Heart left ventricle (tissue), 16 donors: Measurements from ENCODE around the gene SNRPA. TPM values are rescaled to one million over a fixed set of nuclear protein-coding genes. Genes with fewer than 3 reads are reported as not detected.
A peak's percentile ranks its signal among the peaks of the same experiment; 100 is the strongest.

Experiments used
- ATAC-seq, 4 donors: fragments of 200-7000 bp; cut with Tn5 transposase; one replicate each; pipeline ENCODE4 v1.9.1; 2020 to 2022; ENCODE audit warnings: moderate library complexity in 4 of 4, mild to moderate bottlenecking in 3 of 4, moderate number of reproducible peaks in 1 of 4
- DNase-seq, 5 donors: peaks; one replicate each; pipeline ENCODE4 v3.0.0-alpha.2; 2020
- H3K27ac ChIP-seq, 12 donors: fragments of 200-600 bp; sonication (generic) in 4 of 12; one replicate each; pipeline versions ENCODE4 v1.5.0 to v1.8.0; 2016 to 2022; ENCODE audit warnings: mild to moderate bottlenecking in 2 of 12
- H3K27me3 ChIP-seq, 9 donors: fragments of 200-600 bp; sonication (generic) in 2 of 9; one replicate each; pipeline versions ENCODE4 v1.5.1 to v1.8.0; 2016 to 2022; ENCODE audit warnings: mild to moderate bottlenecking in 3 of 9
- H3K36me3 ChIP-seq, 9 donors: fragments of 200-600 bp; sonication (generic) in 2 of 9; one replicate each; pipeline versions ENCODE4 v1.5.0 to v1.8.0; 2018 to 2022; ENCODE audit warnings: mild to moderate bottlenecking in 2 of 9
- H3K4me1 ChIP-seq, 12 donors: fragments of 200-600 bp; sonication (generic) in 4 of 12; one replicate each; pipeline versions ENCODE4 v1.5.0 to v1.8.0; 2016 to 2022; ENCODE audit warnings: mild to moderate bottlenecking in 3 of 12
- H3K4me3 ChIP-seq, 12 donors: fragments of 200-600 bp; sonication (generic) in 4 of 12; one replicate each; pipeline versions ENCODE4 v1.5.0 to v1.8.0; 2017 to 2022; ENCODE audit warnings: mild to moderate bottlenecking in 9 of 12, moderate library complexity in 4 of 12
- H3K9me3 ChIP-seq, 12 donors: fragments of 200-600 bp; sonication (generic) in 4 of 12; one replicate each; pipeline versions ENCODE4 v1.5.0 to v1.8.0; 2016 to 2022; ENCODE audit warnings: mild to moderate bottlenecking in 1 of 12
- POLR2A ChIP-seq, 2 donors: fragments of 450-650 bp; IDR thresholded peaks; one replicate each; pipeline ENCODE4 v1.6.1; 2017; ENCODE audit warnings: antibody characterized with exemption in 2 of 2, mild to moderate bottlenecking in 2 of 2, moderate library complexity in 2 of 2
- WGBS, 4 donors: extraction: QIAGEN DNeasy Blood & Tissue Kit in 2 of 4; methylation state at CpG; one replicate each; pipeline versions ENCODE4 v1.1.5 to v1.1.7; 2013 to 2018; 5-methylcytosine and 5-hydroxymethylcytosine counted together
- intact Hi-C, 10 donors: fragments of 100-400 bp; cut with DNase I; formaldehyde crosslinking; loops; one replicate each; pipeline versions ENCODE4 v1.11.1 to v1.14.2; 2022
- polyA plus RNA-seq, 2 donors: library from polyadenylated mRNA; stranded (reverse); fragments of 200-250 nt; gene quantifications; one replicate each; pipeline ENCODE4 v1.2.3, GENCODE V29; 2013
- total RNA-seq, 9 donors: library from RNA; depleted of rRNA in 2 of 9; stranded (reverse); fragments of >200 nt in 2 of 9; fragmentation: NEBNext Ultra II Directional in 3 of 9; extraction: Animal tissue kit (Norgen Biotek cat#: 25700) in 3 of 9; gene quantifications; one replicate each; pipeline versions ENCODE4 v1.1.0 to v1.2.4, GENCODE V29; 2016 to 2023
- TF ChIP-seq, protein P1 (sequence below), 12 donors: fragments of 200-600 bp; sonication (generic) in 4 of 12; IDR thresholded peaks; one replicate each; pipeline versions ENCODE4 v1.5.0 to v1.8.0; 2018 to 2022; ENCODE audit warnings: antibody characterized with exemption in 12 of 12, mild to moderate bottlenecking in 5 of 12
- donor health status: ischemic (EF 13 %, LVEDD 7.1; RV severe dilation, severe dysfunction).
- donor health status: healthy with polysubstance abuse.
- donor health status: DM: no; HTN: yes; CAD: no.
- donor health status: DM: no; HTN: no; CAD: no.
- donor health status: ischemic (EF 25% LVEDD 6.9; RV normal size, moderate dysfunction).
- donor health status: ischemic (EF 25% LVEDD 5.7; RV mildly dilated, moderate dysfunction).
- donor health status: healthy.
- donor health status: DM: yes; HTN: yes; CAD: no.
- donor health status: ischemic (EF 35%, LVEDD 5.7; RV mildly dilated, moderate dysfunction).
- donor health status: nonischemic (EF 11% LVEDD 7.7; RV severe dilation, severe dysfunction).
- donor health status: DM: yes; HTN: yes; CAD: no.
- donor health status: PGD.
- donor health status: ischemic (EF 29% LVEDD 5.4; RV normal size, mild dysfunction).
- donor health status: nonischemic (EF 23%, LVEDD 6.1; RV moderate dilation, normal function).

SNRPA gene
- total and polyA plus RNA-seq, 11 donors = 22.5 to 50.2 (median 31.6) TPM

DNA sequence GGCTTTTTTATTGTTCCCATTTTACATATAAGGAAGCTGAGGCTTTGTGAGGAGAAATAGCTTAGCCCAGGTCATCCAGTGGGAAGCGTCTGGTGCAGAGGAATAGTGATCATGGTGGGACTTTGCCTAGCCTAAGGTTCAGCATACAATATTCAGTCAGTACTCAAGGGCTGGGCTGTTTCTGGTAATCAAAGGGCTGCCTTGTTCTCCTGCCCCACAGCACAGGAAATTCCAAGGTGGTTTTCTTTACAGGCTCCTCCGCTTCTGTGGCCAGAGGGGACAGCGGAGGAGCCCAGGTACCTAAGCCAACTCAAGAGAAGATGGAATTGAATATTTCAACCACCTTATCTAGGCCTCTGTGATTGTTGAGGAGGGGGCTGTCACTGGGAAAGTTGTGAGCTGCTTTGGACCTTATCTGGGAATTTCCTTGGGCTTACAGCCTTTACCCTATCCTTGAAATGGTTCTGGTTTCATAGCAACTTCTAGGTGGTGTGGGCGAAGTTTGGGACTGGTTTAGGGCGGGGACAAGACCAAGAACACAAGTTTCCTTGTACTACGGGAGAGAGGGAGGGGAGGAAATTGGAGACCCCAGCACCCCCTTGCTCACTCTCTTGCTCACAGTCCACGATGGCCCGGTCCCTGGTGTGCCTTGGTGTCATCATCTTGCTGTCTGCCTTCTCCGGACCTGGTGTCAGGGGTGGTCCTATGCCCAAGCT lies 24.1 kb downstream of the SNRPA start, which contains the start of gene MIA:
TSS of gene MIA (plus strand) at position 606 of the 716 bp plus-strand sequence. CDS start at position 628, 22 bp downstream.
- ATAC-seq (no peak), DNase-seq (no peak)
- Histone ChIP-seq H3K27ac (peak within 1 kb of the TSS in 2 of 12 donors; percentile 96 to 100), H3K4me1 (peaks cover 0 to 25% (median 13%) of the 10 kb centered on the region in 12 donors), H3K9me3 (peaks cover 0 to 9% (median 0%) of the 10 kb centered on the region in 12 donors), H3K36me3 (no peaks in the 10 kb centered on the region), H3K4me3 (no peak within 1 kb of the TSS), H3K27me3 (no peaks in the 10 kb centered on the region)
- intact Hi-C loops = no loop called here
- 77 to 90% (median 80%) methylated on average over 9 of the region's 9 CpGs for WGBS, 4 donors
- TF ChIP-seq, protein P1, sequence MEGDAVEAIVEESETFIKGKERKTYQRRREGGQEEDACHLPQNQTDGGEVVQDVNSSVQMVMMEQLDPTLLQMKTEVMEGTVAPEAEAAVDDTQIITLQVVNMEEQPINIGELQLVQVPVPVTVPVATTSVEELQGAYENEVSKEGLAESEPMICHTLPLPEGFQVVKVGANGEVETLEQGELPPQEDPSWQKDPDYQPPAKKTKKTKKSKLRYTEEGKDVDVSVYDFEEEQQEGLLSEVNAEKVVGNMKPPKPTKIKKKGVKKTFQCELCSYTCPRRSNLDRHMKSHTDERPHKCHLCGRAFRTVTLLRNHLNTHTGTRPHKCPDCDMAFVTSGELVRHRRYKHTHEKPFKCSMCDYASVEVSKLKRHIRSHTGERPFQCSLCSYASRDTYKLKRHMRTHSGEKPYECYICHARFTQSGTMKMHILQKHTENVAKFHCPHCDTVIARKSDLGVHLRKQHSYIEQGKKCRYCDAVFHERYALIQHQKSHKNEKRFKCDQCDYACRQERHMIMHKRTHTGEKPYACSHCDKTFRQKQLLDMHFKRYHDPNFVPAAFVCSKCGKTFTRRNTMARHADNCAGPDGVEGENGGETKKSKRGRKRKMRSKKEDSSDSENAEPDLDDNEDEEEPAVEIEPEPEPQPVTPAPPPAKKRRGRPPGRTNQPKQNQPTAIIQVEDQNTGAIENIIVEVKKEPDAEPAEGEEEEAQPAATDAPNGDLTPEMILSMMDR (IDR thresholded peaks at IDR 0.05) = no peak
- TF ChIP-seq POLR2A (IDR thresholded peaks at IDR 0.05) = no peak

DNA sequence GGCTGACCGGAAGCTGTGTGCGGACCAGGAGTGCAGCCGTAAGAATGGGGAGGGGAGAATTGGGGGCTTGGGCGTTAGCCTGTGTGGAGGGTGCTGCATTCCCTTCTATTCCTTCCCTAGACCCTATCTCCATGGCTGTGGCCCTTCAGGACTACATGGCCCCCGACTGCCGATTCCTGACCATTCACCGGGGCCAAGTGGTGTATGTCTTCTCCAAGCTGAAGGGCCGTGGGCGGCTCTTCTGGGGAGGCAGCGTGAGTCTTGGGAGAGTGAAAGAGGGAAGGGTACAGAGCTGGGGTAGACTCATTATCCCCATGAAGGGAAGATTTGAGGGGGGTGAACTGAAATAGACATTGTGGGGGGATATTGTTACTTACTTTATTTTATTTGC lies 24.6 kb downstream of the SNRPA start:
- Histone ChIP-seq H3K4me1 (peaks cover 0 to 25% (median 13%) of the 10 kb centered on the region in 12 donors), H3K27ac (no peak overlapping the region), H3K4me3 (no peak overlapping the region), H3K27me3 (no peaks in the 10 kb centered on the region), H3K9me3 (peaks cover 0 to 9% (median 0%) of the 10 kb centered on the region in 12 donors), H3K36me3 (no peaks in the 10 kb centered on the region)
- TF ChIP-seq POLR2A (IDR thresholded peaks at IDR 0.05) = no peak
- TF ChIP-seq, protein P1 (IDR thresholded peaks at IDR 0.05) = no peak
- ATAC-seq (no peak), DNase-seq (no peak)
- 77 to 92% (median 90%) methylated on average over 9 to 10 of the region's 10 CpGs for WGBS, 4 donors
- intact Hi-C loops = loop anchor here in 1 of 10 donors (2.0 kb wide), 1 partner anchor 25 kb away; the partner anchor contains the start of genes ACTMAP and SNRPA

DNA sequence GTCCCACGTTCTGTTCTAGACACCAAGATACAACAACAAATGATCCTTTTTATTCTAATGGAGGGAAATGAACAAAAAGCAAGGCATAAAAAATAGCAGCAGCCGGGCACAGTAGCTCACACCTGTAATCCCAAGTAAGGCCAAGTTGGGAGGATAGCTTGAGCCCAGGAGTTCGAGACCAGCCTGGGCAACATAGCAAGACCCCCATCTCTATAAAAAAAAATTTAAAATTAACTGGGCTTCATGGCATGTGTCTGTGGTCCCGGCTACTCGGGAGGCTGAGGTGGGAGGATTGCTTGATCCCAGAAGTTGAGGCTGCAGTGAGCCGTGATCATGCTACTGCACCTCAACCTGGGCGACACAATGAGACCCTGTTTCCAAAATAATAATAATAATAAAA lies 25.4 kb downstream of the SNRPA start:
- intact Hi-C loops = loop anchor here in 1 of 10 donors (2.0 kb wide), 1 partner anchor 26 kb away; the partner anchor contains the start of genes ACTMAP and SNRPA
- peak overlapping the region in 10 of 12 donors; percentile 89 to 100 (median 98) for H3K27ac ChIP-seq
- ATAC-seq (no peak), DNase-seq (no peak)
- TF ChIP-seq POLR2A (IDR thresholded peaks at IDR 0.05) = no peak
- TF ChIP-seq, protein P1 (IDR thresholded peaks at IDR 0.05) = no peak
- H3K36me3 ChIP-seq = peaks cover 0 to under 1% (median 0%) of the 10 kb centered on the region in 9 donors
- WGBS, 4 donors = 80 to 87% (median 82%) methylated on average over 7 of the region's 7 CpGs
- no peaks in the 10 kb centered on the region for H3K27me3 ChIP-seq
- H3K4me3 ChIP-seq = peak overlapping the region in 1 of 12 donors; percentile 74
- peaks cover 0 to 25% (median 13%) of the 10 kb centered on the region in 12 donors for H3K4me1 ChIP-seq
- H3K9me3 ChIP-seq = peaks cover 0 to 4% (median 0%) of the 10 kb centered on the region in 12 donors
